A549 (cell line): ENCODE data around the gene TAX1BP1.

ENCODE experiments used
- BHLHE40 ChIP-seq: IDR thresholded peaks from 2 replicates; pipeline ENCODE4 v1.6.1; 2012; ENCODE audit warnings: low read depth, low read length, inconsistent platforms
- CBX2 ChIP-seq: fragments of 200-600 bp; sonication (generic); IDR thresholded peaks from 2 replicates; pipeline ENCODE4 v1.6.1; 2016; ENCODE audit warnings: low read depth, mild to moderate bottlenecking, borderline replicate concordance
- CTCF ChIP-seq: fragments of >200 bp; sonication (Bioruptor Twin); formaldehyde crosslinking; IDR thresholded peaks from 3 replicates; pipeline ENCODE4 v1.5.1; 2016
- EP300 ChIP-seq, 2 experiments: fragments of >200 bp; sonication (Bioruptor Twin); formaldehyde crosslinking; IDR thresholded peaks; 2 replicates in 1 of 2; 3 replicates in 1 of 2; pipeline ENCODE4 v1.6.1; 2016 to 2017
- HDAC2 ChIP-seq: fragments of 200-600 bp; sonication (generic); IDR thresholded peaks from 2 replicates; pipeline ENCODE4 v1.6.1; 2016
- JUN ChIP-seq, 2 experiments: fragments of >200 bp; sonication (Bioruptor Twin); formaldehyde crosslinking; IDR thresholded peaks; 2 replicates in 1 of 2; 3 replicates in 1 of 2; pipeline ENCODE4 v1.6.1; 2016 to 2017
- JUNB ChIP-seq: fragments of >200 bp; sonication (Bioruptor Twin); formaldehyde crosslinking; IDR thresholded peaks from 2 replicates; pipeline ENCODE4 v1.6.1; 2016
- MAX ChIP-seq: IDR thresholded peaks from 2 replicates; pipeline ENCODE4 v1.6.1; 2012
- POLR2A ChIP-seq: IDR thresholded peaks from 2 replicates; pipeline ENCODE4 v1.6.1; 2012; ENCODE audit warnings: mild to moderate bottlenecking, low read length
- RAD21 ChIP-seq, 2 experiments: fragments of >200 bp in 1 of 2; sonication (Bioruptor Twin) in 1 of 2; formaldehyde crosslinking in 1 of 2; IDR thresholded peaks in 1 of 2; conservative IDR thresholded peaks in 1 of 2; 2 replicates in 1 of 2; 3 replicates in 1 of 2; pipeline ENCODE4 v1.6.1; 2012 to 2018; ENCODE audit warnings: inconsistent platforms in 1 of 2
- RCOR1 ChIP-seq: fragments of 150-350 bp; IDR thresholded peaks from 2 replicates; pipeline ENCODE4 v1.6.1; 2014; ENCODE audit warnings: antibody characterized with exemption, low read length, low read depth
- RFX5 ChIP-seq: fragments of 450-650 bp; IDR thresholded peaks from 2 replicates; pipeline ENCODE4 v1.7.1; 2014; ENCODE audit warnings: antibody characterized with exemption, mild to moderate bottlenecking, moderate library complexity

- TF ChIP-seq CBX2, result no peak
- TF ChIP-seq RCOR1, result no peak
- TF ChIP-seq HDAC2, result no peak
- no peak for TF ChIP-seq JUN (IDR thresholded peaks at IDR 0.05)
- no peak for TF ChIP-seq EP300 (IDR thresholded peaks at IDR 0.05)
- no peak for TF ChIP-seq CTCF
- TF ChIP-seq RAD21 (conservative IDR thresholded peaks at IDR 0.05 in 1 of 2, IDR thresholded peaks at IDR 0.05 in 1 of 2), result no peak
- TF ChIP-seq RFX5, result no peak
- no peak for TF ChIP-seq BHLHE40
- TF ChIP-seq POLR2A, result no peak
- TF ChIP-seq MAX, result no peak
- TF ChIP-seq JUNB, result no peak
Measured at GRCh38 chr7:27788437-27788836, 48.5 kb downstream of the TAX1BP1 start.
